Gastroesophageal sphincter (tissue), 4 donors: ENCODE results near the gene CXADR. TPM values are rescaled to one million over a fixed set of nuclear protein-coding genes. Genes with fewer than 3 reads are reported as not detected.

Experiments used
- ATAC-seq: fragments of 150-250 bp; one replicate; pipeline ENCODE4 v1.9.1; 2016; ENCODE audit warnings: mild to moderate bottlenecking, moderate library complexity
- H3K27ac ChIP-seq, 4 donors: fragments of 200-600 bp; sonication (generic) in 3 of 4; 1 replicate in 3 of 4; 2 replicates in 1 of 4; pipeline ENCODE4 v1.5.1; 2016 to 2019
- H3K27me3 ChIP-seq: fragments of 200-600 bp; sonication (generic); one replicate; pipeline ENCODE4 v1.5.1; 2019
- H3K36me3 ChIP-seq, 2 donors: fragments of 200-600 bp; sonication (generic); one replicate each; pipeline ENCODE4 v1.5.1; 2019; ENCODE audit warnings: control low read depth in 1 of 2
- H3K4me1 ChIP-seq, 3 donors: fragments of 200-600 bp; sonication (generic); 1 replicate in 2 of 3; 2 replicates in 1 of 3; pipeline ENCODE4 v1.5.1; 2016 to 2019; ENCODE audit warnings: control low read depth in 2 of 3
- H3K4me3 ChIP-seq, 2 donors: fragments of 200-600 bp; sonication (generic); one replicate each; pipeline ENCODE4 v1.5.1; 2019; ENCODE audit warnings: mild to moderate bottlenecking in 1 of 2, moderate library complexity in 1 of 2
- H3K9me3 ChIP-seq, 3 donors: fragments of 200-600 bp; sonication (generic); one replicate each; pipeline ENCODE4 v1.5.1; 2017 to 2019; ENCODE audit warnings: control low read depth in 2 of 3
- EP300 ChIP-seq: sonication (generic); formaldehyde crosslinking; IDR thresholded peaks from one replicate; pipeline ENCODE4 v1.6.1; 2017; ENCODE audit warnings: antibody characterized with exemption, mild to moderate bottlenecking
- POLR2A ChIP-seq, 2 donors: fragments of 450-650 bp; IDR thresholded peaks; one replicate each; pipeline ENCODE4 v1.6.1; 2017; ENCODE audit warnings: antibody characterized with exemption in 2 of 2, mild to moderate bottlenecking in 2 of 2, moderate library complexity in 1 of 2
- POLR2AphosphoS5 ChIP-seq: sonication (generic); formaldehyde crosslinking; IDR thresholded peaks from one replicate; pipeline ENCODE4 v1.6.1; 2017; ENCODE audit warnings: antibody characterized with exemption
- WGBS, 2 donors: methylation state at CpG; one replicate each; pipeline ENCODE4 v1.1.5; 2018; ENCODE audit warnings: low coverage in 1 of 2; 5-methylcytosine and 5-hydroxymethylcytosine counted together
- total RNA-seq, 4 donors: library from RNA; depleted of rRNA; stranded (reverse); fragments of >200 nt; gene quantifications; one replicate each; pipeline ENCODE4 v1.1.0, GENCODE V29; 2016
- TF ChIP-seq, protein P1 (sequence below), 4 experiments: fragments of 200-600 bp in 2 of 4; fragments of 450-650 bp in 2 of 4; sonication (generic) in 1 of 4; IDR thresholded peaks; one replicate each; pipeline ENCODE4 v1.5.1; 2017 to 2019; ENCODE audit warnings: antibody characterized with exemption in 4 of 4, mild to moderate bottlenecking in 2 of 4, moderate library complexity in 2 of 4

The CXADR gene
- total RNA-seq, 4 donors from 2014 or later: 0.54 to 10.6 (median 4.4) TPM

DNA sequence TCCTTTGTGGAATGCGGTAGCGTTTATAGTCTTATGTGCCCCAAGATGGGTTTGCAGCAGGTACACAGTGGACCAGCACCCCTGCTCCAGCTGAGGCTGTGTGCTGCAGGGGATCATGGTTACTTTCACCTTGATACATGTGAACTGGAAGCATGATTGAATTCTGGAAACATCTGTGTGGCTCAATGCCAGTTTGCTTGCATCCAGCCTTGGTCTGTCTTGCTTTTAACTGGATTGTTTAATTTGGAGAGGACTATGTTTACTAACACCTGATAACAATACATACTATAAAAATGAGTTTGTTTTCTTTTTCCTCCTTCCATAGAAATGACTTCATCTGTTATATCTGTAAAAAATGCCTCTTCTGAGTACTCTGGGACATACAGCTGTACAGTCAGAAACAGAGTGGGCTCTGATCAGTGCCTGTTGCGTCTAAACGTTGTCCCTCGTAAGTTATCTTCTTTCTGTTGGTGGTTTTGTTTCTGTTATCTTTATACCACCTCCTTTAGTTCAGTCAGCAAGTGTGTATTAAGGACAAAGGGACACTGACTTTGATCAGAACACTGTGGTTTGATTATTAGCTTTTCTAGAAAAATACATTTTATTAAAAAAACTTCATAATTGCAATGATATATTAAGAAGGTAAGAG is 47.7 kb downstream of the CXADR start:
- H3K27ac ChIP-seq: no peak overlapping the region
- no peaks in the 10 kb centered on the region for H3K9me3 ChIP-seq
- WGBS, 2 donors: 77 to 80% methylated on average over 1 to 5 of the region's 5 CpGs
- H3K4me3 ChIP-seq: no peak overlapping the region
- no peaks in the 10 kb centered on the region for H3K27me3 ChIP-seq
- ATAC-seq: no peak
- no peaks in the 10 kb centered on the region for H3K36me3 ChIP-seq
- TF ChIP-seq POLR2A (IDR thresholded peaks at IDR 0.05) (no peak), EP300 (no peak)
- H3K4me1 ChIP-seq: no peaks in the 10 kb centered on the region

DNA sequence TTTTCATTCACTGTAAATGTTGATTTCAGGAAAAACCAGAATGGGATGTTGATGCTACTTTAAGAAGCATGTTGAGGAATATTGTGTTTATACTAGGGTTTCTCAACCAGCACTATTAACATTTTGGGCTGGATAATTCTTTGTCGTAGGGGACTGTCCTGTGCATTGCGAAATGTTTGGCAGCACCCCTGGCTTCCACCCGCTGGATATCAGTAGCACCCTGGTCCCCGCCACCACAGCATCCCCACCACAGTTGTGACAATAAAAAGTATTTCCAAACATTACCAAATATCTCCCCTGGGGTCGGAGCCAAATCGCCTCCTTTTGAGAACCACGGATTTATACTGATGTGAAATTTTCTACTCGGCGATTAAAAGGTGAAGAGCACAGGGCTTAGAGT is 57.9 kb downstream of the CXADR start:
- H3K4me3 ChIP-seq: no peak overlapping the region
- 81 to 90% methylated on average over 2 to 9 of the region's 9 CpGs for WGBS, 2 donors
- TF ChIP-seq, protein P1, sequence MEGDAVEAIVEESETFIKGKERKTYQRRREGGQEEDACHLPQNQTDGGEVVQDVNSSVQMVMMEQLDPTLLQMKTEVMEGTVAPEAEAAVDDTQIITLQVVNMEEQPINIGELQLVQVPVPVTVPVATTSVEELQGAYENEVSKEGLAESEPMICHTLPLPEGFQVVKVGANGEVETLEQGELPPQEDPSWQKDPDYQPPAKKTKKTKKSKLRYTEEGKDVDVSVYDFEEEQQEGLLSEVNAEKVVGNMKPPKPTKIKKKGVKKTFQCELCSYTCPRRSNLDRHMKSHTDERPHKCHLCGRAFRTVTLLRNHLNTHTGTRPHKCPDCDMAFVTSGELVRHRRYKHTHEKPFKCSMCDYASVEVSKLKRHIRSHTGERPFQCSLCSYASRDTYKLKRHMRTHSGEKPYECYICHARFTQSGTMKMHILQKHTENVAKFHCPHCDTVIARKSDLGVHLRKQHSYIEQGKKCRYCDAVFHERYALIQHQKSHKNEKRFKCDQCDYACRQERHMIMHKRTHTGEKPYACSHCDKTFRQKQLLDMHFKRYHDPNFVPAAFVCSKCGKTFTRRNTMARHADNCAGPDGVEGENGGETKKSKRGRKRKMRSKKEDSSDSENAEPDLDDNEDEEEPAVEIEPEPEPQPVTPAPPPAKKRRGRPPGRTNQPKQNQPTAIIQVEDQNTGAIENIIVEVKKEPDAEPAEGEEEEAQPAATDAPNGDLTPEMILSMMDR (IDR thresholded peaks at IDR 0.05): no peak
- TF ChIP-seq POLR2A (IDR thresholded peaks at IDR 0.05): no peak
- ATAC-seq: no peak
- no peaks in the 10 kb centered on the region for H3K4me1 ChIP-seq
- no peaks in the 10 kb centered on the region for H3K36me3 ChIP-seq
- H3K27ac ChIP-seq: no peak overlapping the region
- no peaks in the 10 kb centered on the region for H3K9me3 ChIP-seq
- H3K27me3 ChIP-seq: no peaks in the 10 kb centered on the region

- H3K36me3 ChIP-seq: no peaks in the 10 kb centered on the region
- WGBS, 2 donors: 80 to 93% methylated on average over 4 to 6 of the region's 6 CpGs
Observed at GRCh38 chr21:17572431-17572830, 59.6 kb downstream of the CXADR start.

GRCh38 chr21:17575076-17575475 is 62.2 kb downstream of the CXADR start:
- Histone ChIP-seq H3K4me1 (no peaks in the 10 kb centered on the region), H3K27me3 (no peaks in the 10 kb centered on the region), H3K27ac (no peak overlapping the region), H3K9me3 (no peaks in the 10 kb centered on the region), H3K36me3 (no peaks in the 10 kb centered on the region), H3K4me3 (no peak overlapping the region)
- WGBS, 2 donors: 88 to 100% methylated on average over 2 to 5 of the region's 5 CpGs
- TF ChIP-seq POLR2A (IDR thresholded peaks at IDR 0.05) (no peak), POLR2AphosphoS5 (no peak), EP300 (no peak)
- TF ChIP-seq, protein P1 (IDR thresholded peaks at IDR 0.05): no peak
- no peak for ATAC-seq

More at GRCh38 chr21:17572431-17572830, 59.6 kb downstream of the CXADR start:
- Histone ChIP-seq H3K27me3 (no peaks in the 10 kb centered on the region), H3K4me1 (no peaks in the 10 kb centered on the region), H3K9me3 (no peaks in the 10 kb centered on the region), H3K27ac (no peak overlapping the region), H3K4me3 (no peak overlapping the region)
- no peak for ATAC-seq
- TF ChIP-seq POLR2A (IDR thresholded peaks at IDR 0.05) (no peak), POLR2AphosphoS5 (no peak), EP300 (no peak)
- TF ChIP-seq, protein P1 (IDR thresholded peaks at IDR 0.05): no peak

DNA sequence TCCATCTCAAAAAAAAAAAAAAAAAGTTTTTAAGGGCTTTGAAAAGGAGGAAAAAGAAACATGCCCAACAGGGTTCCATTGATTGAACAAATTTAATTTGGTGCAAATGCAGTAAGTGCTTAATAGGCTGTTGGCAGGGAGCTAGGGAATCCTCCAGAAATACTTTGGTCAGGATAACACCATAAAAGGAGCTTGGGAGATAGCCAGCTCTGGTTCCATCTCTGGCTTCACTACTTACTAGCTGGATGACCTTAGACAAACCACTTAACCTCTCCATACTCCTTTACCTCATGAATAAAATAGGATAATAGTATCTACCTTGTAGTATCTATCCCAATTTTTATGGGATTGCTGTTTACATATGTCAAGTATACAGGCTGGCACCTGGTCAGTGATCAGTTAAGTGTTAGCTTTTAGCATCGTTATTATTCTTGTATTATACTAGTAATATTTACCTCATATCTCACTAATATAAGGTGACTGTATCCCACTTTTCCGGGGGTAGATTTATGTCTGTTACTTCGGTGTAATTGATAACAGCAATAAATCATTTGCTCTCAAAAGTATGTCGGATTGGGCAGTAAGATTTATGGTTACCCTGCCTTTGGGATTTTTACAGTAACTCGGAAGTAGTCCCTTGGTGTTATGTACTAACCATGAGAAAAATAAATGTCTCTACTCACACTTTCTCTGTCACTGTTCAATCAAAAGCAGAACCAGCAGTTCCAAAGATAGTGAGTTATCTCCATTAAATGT is 63.4 kb downstream of the CXADR start:
- Histone ChIP-seq H3K4me1 (no peaks in the 10 kb centered on the region), H3K27me3 (no peaks in the 10 kb centered on the region), H3K36me3 (no peaks in the 10 kb centered on the region), H3K27ac (no peak overlapping the region), H3K9me3 (no peaks in the 10 kb centered on the region), H3K4me3 (no peak overlapping the region)
- 51 to 65% methylated on average over 5 of the region's 5 CpGs for WGBS, 2 donors
- TF ChIP-seq, protein P1 (IDR thresholded peaks at IDR 0.05): no peak
- no peak for TF ChIP-seq POLR2A (IDR thresholded peaks at IDR 0.05)
- TF ChIP-seq EP300: no peak
- TF ChIP-seq POLR2AphosphoS5: no peak
- ATAC-seq: no peak
